Measurements from ENCODE around the gene ESR1.
"Not testable (repeated sequence)": the region's sequence is repeated elsewhere in the genome, so short reads cannot be mapped to it uniquely, and the experiment has no call there.

Gene ESR1

GRCh38 chr6:151842816-151843215 is 35.3 kb downstream of the ESR1 start:
- Mint-ChIP-seq H3K36me3 (ENCODE audit: low read depth) (no peaks in the 10 kb centered on the region), H3K4me3 (no peak overlapping the region), H3K4me1 (ENCODE audit: low read depth) (no peaks in the 10 kb centered on the region), H3K9me3 (no peaks in the 10 kb centered on the region), H3K27me3 (ENCODE audit: low read depth) (no peaks in the 10 kb centered on the region), H3K27ac (no peak overlapping the region)
- DNase-seq (ENCODE audit: low spot score), result no peak

GRCh38 chr6:151847064-151847463 is 39.6 kb downstream of the ESR1 start:
- DNase-seq (ENCODE audit: low spot score), result no peak
- H3K9me3 Mint-ChIP-seq, result no peaks in the 10 kb centered on the region
- H3K4me1 Mint-ChIP-seq (ENCODE audit: low read depth), result no peaks in the 10 kb centered on the region
- no peaks in the 10 kb centered on the region for H3K36me3 Mint-ChIP-seq (ENCODE audit: low read depth)
- H3K27ac Mint-ChIP-seq, result no peak overlapping the region
- H3K27me3 Mint-ChIP-seq (ENCODE audit: low read depth), result no peaks in the 10 kb centered on the region
- H3K4me3 Mint-ChIP-seq, result no peak overlapping the region

GRCh38 chr6:151850479-151851003 is 43.1 kb downstream of the ESR1 start:
- no peak for DNase-seq (ENCODE audit: low spot score)
- H3K4me1 Mint-ChIP-seq (ENCODE audit: low read depth), result no peaks in the 10 kb centered on the region
- no peak overlapping the region for H3K4me3 Mint-ChIP-seq
- H3K9me3 Mint-ChIP-seq, result no peaks in the 10 kb centered on the region
- no peaks in the 10 kb centered on the region for H3K36me3 Mint-ChIP-seq (ENCODE audit: low read depth)
- H3K27ac Mint-ChIP-seq, result no peak overlapping the region
- no peaks in the 10 kb centered on the region for H3K27me3 Mint-ChIP-seq (ENCODE audit: low read depth)

GRCh38 chr6:151858294-151858693 is 50.8 kb downstream of the ESR1 start:
- no peak for DNase-seq (ENCODE audit: low spot score)
- Mint-ChIP-seq H3K9me3 (no peaks in the 10 kb centered on the region), H3K4me1 (ENCODE audit: low read depth) (no peaks in the 10 kb centered on the region), H3K27me3 (ENCODE audit: low read depth) (no peaks in the 10 kb centered on the region), H3K27ac (no peak overlapping the region), H3K36me3 (ENCODE audit: low read depth) (no peaks in the 10 kb centered on the region), H3K4me3 (no peak overlapping the region)

- Mint-ChIP-seq H3K27ac (no peak overlapping the region), H3K9me3 (no peaks in the 10 kb centered on the region), H3K36me3 (ENCODE audit: low read depth) (no peaks in the 10 kb centered on the region), H3K27me3 (ENCODE audit: low read depth) (no peaks in the 10 kb centered on the region), H3K4me1 (ENCODE audit: low read depth) (no peaks in the 10 kb centered on the region), H3K4me3 (no peak overlapping the region)
- DNase-seq (ENCODE audit: low spot score), result no peak
Measured at GRCh38 chr6:151862461-151862860, 55.0 kb downstream of the ESR1 start.

GRCh38 chr6:151867361-151867869 is 59.9 kb downstream of the ESR1 start:
- not testable (repeated sequence) for H3K4me3 Mint-ChIP-seq; DNase-seq (ENCODE audit: low spot score); H3K36me3 Mint-ChIP-seq (ENCODE audit: low read depth); H3K27me3 Mint-ChIP-seq (ENCODE audit: low read depth); H3K4me1 Mint-ChIP-seq (ENCODE audit: low read depth); H3K9me3 Mint-ChIP-seq; H3K27ac Mint-ChIP-seq

GRCh38 chr6:151869345-151869744 is 61.9 kb downstream of the ESR1 start:
- no peaks in the 10 kb centered on the region for H3K4me1 Mint-ChIP-seq (ENCODE audit: low read depth)
- H3K4me3 Mint-ChIP-seq, result no peak overlapping the region
- H3K27ac Mint-ChIP-seq, result no peak overlapping the region
- H3K9me3 Mint-ChIP-seq, result peaks cover 4% of the 10 kb centered on the region
- no peak for DNase-seq (ENCODE audit: low spot score)
- no peaks in the 10 kb centered on the region for H3K27me3 Mint-ChIP-seq (ENCODE audit: low read depth)
- no peaks in the 10 kb centered on the region for H3K36me3 Mint-ChIP-seq (ENCODE audit: low read depth)

GRCh38 chr6:151869787-151870186 is 62.3 kb downstream of the ESR1 start:
- no peaks in the 10 kb centered on the region for H3K36me3 Mint-ChIP-seq (ENCODE audit: low read depth)
- H3K4me1 Mint-ChIP-seq (ENCODE audit: low read depth), result no peaks in the 10 kb centered on the region
- H3K27ac Mint-ChIP-seq, result no peak overlapping the region
- H3K4me3 Mint-ChIP-seq, result no peak overlapping the region
- peaks cover 4% of the 10 kb centered on the region for H3K9me3 Mint-ChIP-seq
- no peak for DNase-seq (ENCODE audit: low spot score)
- H3K27me3 Mint-ChIP-seq (ENCODE audit: low read depth), result no peaks in the 10 kb centered on the region

- no peaks in the 10 kb centered on the region for H3K27me3 Mint-ChIP-seq (ENCODE audit: low read depth)
- no peaks in the 10 kb centered on the region for H3K4me1 Mint-ChIP-seq (ENCODE audit: low read depth)
- H3K9me3 Mint-ChIP-seq, result peaks cover 4% of the 10 kb centered on the region
- no peak overlapping the region for H3K27ac Mint-ChIP-seq
- H3K36me3 Mint-ChIP-seq (ENCODE audit: low read depth), result no peaks in the 10 kb centered on the region
- H3K4me3 Mint-ChIP-seq, result no peak overlapping the region
- DNase-seq (ENCODE audit: low spot score), result no peak
Measured at GRCh38 chr6:151870375-151870774, 62.9 kb downstream of the ESR1 start.

- Mint-ChIP-seq H3K27me3 (ENCODE audit: low read depth) (no peaks in the 10 kb centered on the region), H3K9me3 (no peaks in the 10 kb centered on the region), H3K27ac (no peak overlapping the region), H3K4me1 (ENCODE audit: low read depth) (no peaks in the 10 kb centered on the region), H3K36me3 (ENCODE audit: low read depth) (no peaks in the 10 kb centered on the region), H3K4me3 (no peak overlapping the region)
- DNase-seq (ENCODE audit: low spot score), result no peak
Measured at GRCh38 chr6:151875524-151875923, 68.0 kb downstream of the ESR1 start.

GRCh38 chr6:151876122-151876521 is 68.6 kb downstream of the ESR1 start:
- no peaks in the 10 kb centered on the region for H3K36me3 Mint-ChIP-seq (ENCODE audit: low read depth)
- H3K4me3 Mint-ChIP-seq, result no peak overlapping the region
- no peaks in the 10 kb centered on the region for H3K9me3 Mint-ChIP-seq
- no peaks in the 10 kb centered on the region for H3K4me1 Mint-ChIP-seq (ENCODE audit: low read depth)
- H3K27me3 Mint-ChIP-seq (ENCODE audit: low read depth), result no peaks in the 10 kb centered on the region
- no peak overlapping the region for H3K27ac Mint-ChIP-seq
- DNase-seq (ENCODE audit: low spot score), result no peak

- no peak for DNase-seq (ENCODE audit: low spot score)
- H3K36me3 Mint-ChIP-seq (ENCODE audit: low read depth), result no peaks in the 10 kb centered on the region
- H3K4me3 Mint-ChIP-seq, result no peak overlapping the region
- H3K9me3 Mint-ChIP-seq, result no peaks in the 10 kb centered on the region
- H3K4me1 Mint-ChIP-seq (ENCODE audit: low read depth), result no peaks in the 10 kb centered on the region
- H3K27ac Mint-ChIP-seq, result no peak overlapping the region
- H3K27me3 Mint-ChIP-seq (ENCODE audit: low read depth), result no peaks in the 10 kb centered on the region
Measured at GRCh38 chr6:151877458-151877857, 70.0 kb downstream of the ESR1 start.

- H3K27ac Mint-ChIP-seq, result no peak overlapping the region
- H3K9me3 Mint-ChIP-seq, result no peaks in the 10 kb centered on the region
- no peaks in the 10 kb centered on the region for H3K36me3 Mint-ChIP-seq (ENCODE audit: low read depth)
- no peaks in the 10 kb centered on the region for H3K4me1 Mint-ChIP-seq (ENCODE audit: low read depth)
- H3K4me3 Mint-ChIP-seq, result no peak overlapping the region
- no peak for DNase-seq (ENCODE audit: low spot score)
- no peaks in the 10 kb centered on the region for H3K27me3 Mint-ChIP-seq (ENCODE audit: low read depth)
Measured at GRCh38 chr6:151881231-151881630, 73.7 kb downstream of the ESR1 start.

GRCh38 chr6:151882206-151882605 is 74.7 kb downstream of the ESR1 start:
- Mint-ChIP-seq H3K36me3 (ENCODE audit: low read depth) (no peaks in the 10 kb centered on the region), H3K27ac (no peak overlapping the region), H3K4me1 (ENCODE audit: low read depth) (no peaks in the 10 kb centered on the region), H3K9me3 (no peaks in the 10 kb centered on the region), H3K4me3 (no peak overlapping the region), H3K27me3 (ENCODE audit: low read depth) (no peaks in the 10 kb centered on the region)
- DNase-seq (ENCODE audit: low spot score), result no peak

- Mint-ChIP-seq H3K9me3 (no peaks in the 10 kb centered on the region), H3K27me3 (ENCODE audit: low read depth) (no peaks in the 10 kb centered on the region), H3K4me1 (ENCODE audit: low read depth) (no peaks in the 10 kb centered on the region), H3K36me3 (ENCODE audit: low read depth) (no peaks in the 10 kb centered on the region), H3K4me3 (no peak overlapping the region), H3K27ac (no peak overlapping the region)
- no peak for DNase-seq (ENCODE audit: low spot score)
Measured at GRCh38 chr6:151885234-151885633, 77.8 kb downstream of the ESR1 start.

Measured in T-helper 2 cell treated with Interferon-gamma antibody and Interleukin-4, amounts not matched to agents 5 μg/mL and 100 μg/mL, for 36 hours (primary cell).